ENCODE results near the gene TMEM185B.

- TF ChIP-seq POLR2AphosphoS5 (IDR thresholded peaks at IDR 0.05; ENCODE audit: low read depth, low read length) (no peak), POLR2A (IDR thresholded peaks at IDR 0.05; ENCODE audit: low read depth, low read length) (no peak), TAF1 (IDR thresholded peaks at IDR 0.05; ENCODE audit: borderline replicate concordance, low read depth, low read length) (no peak)
Observed at GRCh38 chr2:120253021-120253882, 30.1 kb upstream of the TMEM185B start.
